Stimulated activated CD4-positive, alpha-beta T cell treated with anti-CD3 and anti-CD28 coated beads, Interleukin-1b, Interleukin-23, amount 100 ng/mL, for 1 hour (primary cell): ENCODE measurements around the gene TSR3.

Experiments used
- DNase-seq, 2 donors: peaks; one replicate each; pipeline ENCODE4 v3.0.0-alpha.2; 2020; ENCODE audit warnings: low read depth in 2 of 2

The TSR3 gene

DNA sequence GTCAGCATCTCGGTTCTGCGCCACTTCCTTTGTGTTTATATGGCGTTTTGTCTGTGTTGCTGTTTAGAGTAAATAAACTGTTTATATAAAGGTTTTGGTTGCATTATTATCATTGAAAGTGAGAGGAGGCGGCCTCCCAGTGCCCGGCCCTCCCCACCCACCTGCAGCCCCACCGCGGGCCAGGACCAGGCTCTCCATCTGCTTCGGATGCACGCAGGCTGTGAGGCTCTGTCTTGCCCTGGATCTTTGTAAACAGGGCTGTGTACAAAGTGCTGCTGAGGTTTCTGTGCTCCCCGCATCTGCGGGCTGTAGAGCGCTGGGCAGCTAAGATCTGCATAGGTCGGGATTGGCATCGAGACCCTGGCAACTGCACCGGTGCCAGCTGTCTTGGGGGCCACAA lies 26.4 kb downstream of the TSR3 start:
- no peak for DNase-seq

DNA sequence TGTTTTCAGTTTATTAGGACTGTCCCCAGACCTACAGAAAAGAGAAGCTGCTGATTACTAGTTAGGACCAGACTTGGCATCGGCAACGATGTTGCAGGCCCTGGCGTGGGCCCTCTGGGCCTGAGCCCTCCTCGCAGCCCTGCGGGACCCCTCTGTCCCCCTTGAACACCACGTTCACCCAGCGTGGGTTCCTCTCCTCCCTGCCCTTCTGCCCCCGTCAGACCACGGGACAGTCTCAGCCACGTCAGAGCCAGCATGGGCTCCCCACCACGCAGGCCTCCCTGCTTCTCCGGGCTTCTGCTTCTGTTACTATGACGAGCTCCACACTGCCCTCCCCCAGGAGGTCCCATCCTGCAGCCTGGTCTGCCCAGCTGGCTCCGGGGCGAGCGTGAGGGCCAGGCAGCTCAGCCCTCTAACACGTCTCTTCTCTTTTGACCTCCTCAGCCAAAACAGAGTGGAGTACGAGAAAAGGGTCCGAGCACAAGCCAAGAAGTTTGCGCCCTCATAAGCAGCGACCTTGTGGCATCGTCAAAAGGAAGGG lies 27.3 kb downstream of the TSR3 start:
- no peak for DNase-seq

DNA sequence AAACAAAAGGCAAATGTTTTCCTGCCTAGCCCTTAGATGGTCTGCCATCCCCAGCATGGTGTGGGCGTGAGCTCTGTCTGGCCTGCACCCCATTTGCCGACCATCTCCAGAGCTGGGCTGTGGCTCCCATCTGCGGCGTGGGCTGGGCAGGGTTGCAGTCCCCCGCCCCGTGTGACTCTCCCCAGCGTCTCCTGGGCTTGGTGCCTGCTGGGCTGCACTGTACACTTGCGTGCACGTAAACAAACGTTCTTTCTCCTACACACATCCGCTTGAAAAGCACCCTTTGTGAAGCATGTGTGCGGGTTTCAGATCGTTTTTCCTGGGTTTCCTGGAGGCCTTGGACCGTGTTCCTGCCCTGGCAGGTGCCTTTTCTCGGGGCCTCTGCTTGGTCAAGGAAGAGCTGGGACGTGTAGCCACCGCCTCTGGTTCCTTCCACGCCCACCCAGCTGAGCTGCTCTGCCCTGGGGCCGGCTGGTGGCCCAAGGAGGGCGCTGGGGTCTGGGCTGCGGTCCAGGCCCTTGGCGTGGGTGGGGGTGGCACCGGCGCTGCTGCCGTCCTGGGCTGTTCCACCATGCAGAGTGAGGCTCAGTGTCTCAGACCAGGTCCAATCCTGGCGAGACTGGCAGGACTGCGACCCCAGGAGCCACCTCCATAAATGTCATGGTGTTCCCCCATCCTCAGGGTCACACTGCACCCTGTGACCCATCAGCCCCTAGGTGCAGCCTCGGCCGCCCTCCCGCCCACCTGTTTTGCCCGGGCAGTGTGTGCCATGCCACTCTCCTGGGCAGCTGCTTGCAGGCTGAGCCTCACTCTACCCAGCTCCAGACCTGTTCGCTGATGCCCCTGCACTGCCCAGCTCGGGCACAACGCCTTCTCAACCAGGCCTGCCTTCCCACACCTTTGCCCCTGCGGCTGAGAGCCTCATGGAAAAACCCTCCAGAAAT lies 28.1 kb downstream of the TSR3 start:
- DNase-seq = no peak

DNA sequence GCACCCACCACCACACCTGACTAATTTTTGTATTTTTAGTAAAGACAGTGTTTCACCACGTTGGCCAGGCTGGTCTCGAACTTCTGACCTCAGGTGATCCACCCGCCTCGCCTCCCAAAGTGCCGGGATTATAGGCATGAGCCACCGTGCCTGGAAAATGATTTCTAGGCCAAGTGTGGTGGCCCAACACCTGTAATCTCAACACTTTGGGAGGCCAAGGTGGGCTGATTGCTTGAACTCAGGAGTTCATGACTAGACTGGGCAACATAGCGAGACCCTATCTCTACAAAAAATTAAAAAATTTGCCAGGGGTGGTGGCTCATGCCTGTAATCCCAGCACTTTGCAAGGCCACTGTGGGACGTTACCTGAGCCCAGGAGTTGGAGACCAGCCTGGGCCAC lies 29.3 kb downstream of the TSR3 start:
- no peak for DNase-seq

DNA sequence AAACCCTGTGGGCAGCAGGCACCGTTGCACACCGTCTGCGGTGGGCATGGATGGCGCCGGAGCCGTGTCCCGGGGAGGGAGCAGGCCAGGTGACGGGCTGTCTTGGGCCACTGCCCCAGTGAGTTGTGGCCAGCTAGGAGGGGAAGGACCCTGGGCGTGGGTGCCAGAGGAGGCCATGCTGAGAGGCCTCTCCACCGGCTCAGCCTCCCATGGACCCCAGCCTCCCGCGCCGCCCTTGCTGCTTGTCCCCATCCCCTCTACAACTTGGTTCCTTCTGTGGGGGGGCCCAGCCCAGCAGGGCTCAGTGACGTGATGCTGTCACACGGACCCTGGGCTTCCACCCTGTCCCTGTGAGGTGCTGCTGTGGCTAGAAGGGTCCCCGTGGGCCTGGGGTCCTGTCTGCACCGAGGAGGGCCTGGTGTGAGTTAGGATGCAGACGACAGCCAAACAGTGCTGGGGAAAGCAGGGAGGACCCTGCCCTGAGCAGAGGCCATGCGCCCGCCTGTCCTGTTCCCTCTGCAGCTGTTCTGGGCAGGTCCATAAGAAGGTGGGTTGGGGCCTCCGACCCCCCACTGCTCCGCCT lies 30.9 kb downstream of the TSR3 start:
- no peak for DNase-seq

DNA sequence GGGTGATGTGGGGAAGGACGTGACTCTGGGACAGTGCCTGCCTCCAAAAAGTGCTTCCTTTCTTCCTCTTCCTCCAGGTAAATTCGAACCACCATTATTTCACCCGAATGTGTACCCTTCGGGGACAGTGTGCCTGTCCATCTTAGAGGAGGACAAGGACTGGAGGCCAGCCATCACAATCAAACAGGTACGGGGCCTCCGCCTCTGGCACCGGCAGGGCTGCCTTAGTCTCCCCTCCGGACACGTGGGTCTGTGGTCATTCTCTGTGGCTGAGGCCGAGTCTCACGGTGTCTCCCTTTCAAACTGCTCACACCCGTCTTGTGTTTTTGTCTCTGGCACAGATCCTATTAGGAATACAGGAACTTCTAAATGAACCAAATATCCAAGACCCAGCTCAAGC lies 31.6 kb downstream of the TSR3 start:
- DNase-seq = no peak

DNA sequence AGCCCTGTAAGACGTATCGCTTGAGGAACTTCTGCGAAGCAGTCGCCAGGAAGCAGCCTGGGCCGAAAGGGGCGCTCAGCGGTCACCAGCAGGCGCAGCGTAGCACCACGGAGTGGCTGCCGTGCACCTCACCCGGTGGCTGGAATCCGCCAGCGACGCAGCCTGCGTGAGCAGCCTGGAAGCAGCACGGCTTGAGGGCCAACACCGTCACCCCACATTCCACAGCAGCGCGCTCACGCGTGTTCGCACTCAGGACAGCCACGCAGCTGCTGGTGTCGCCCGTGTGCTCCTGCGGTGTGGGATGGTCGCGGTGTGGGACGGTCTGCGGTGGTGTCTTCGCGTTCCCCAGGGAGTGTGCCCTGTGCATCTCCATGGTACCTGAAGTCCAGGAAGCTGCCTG lies 32.6 kb downstream of the TSR3 start:
- DNase-seq = no peak

DNA sequence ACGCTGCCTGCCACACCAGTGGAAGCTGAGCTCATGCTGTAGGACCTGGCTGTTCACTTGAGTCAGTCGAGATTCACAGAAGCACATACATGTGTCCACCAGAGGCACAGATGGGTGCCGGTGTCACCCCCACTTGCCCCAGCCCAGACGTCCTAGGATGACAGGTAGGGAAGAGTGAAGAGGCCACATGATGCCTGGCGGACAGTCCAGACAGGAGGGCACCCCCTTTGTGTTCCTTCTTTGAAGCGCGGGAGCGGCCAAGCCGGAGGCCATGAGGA lies 33.5 kb downstream of the TSR3 start:
- DNase-seq = no peak

DNA sequence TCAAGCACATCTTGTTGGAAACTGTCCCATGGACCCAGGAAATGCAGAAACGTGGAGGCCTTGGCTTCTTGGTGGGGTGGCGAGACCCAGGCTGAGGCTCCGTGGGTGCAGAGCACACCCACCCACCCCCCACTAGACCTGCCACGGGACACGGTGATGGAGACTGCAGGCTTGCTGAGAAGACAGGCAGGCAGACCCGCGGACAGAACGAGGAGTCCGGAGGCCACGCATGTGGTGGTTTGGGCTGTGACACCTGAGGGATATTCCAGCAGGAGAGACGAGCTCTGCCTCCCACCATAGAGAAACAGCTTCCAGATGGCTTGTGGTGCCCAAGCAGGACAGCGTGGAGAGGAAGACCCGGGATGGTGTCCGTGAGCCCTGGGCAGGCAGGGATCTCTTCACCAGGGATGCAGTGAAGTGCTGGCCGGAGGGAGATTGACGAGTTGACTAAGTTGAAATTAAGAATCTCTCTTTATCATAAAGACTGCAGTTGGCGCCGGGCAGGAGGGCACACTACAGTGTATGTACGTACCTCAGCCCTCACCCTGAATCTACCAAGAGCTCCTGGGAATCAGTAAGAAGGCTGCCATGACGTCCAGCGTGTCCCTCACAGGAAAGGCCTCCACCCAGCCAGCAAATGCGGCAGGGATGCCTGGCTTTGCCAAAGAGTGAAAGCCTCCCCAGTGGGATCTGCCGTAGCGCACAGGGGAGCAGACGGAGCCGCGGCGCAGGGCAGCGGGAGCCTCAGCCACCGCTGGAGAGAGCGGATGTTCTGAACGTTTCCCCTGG lies 34.0 kb downstream of the TSR3 start:
- no peak for DNase-seq

DNA sequence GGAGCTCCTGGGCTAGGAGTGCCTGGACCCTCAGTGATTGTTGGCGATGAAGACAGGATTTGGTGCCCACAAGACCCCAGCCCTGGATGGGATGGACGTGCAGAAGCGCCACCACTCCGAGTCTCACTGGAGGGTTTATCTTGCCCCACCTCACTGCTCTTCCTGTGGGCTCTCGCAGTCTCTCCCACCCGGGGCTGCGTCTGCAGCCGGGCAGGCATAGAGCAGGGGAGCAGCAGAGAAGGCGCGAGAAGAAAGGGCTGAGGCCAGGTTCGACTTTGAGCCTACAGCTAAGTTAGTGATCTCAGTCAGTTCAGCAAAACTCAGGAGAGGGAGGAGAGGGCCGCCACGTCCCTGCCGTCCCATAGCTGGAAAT lies 35.7 kb downstream of the TSR3 start:
- no peak for DNase-seq

DNA sequence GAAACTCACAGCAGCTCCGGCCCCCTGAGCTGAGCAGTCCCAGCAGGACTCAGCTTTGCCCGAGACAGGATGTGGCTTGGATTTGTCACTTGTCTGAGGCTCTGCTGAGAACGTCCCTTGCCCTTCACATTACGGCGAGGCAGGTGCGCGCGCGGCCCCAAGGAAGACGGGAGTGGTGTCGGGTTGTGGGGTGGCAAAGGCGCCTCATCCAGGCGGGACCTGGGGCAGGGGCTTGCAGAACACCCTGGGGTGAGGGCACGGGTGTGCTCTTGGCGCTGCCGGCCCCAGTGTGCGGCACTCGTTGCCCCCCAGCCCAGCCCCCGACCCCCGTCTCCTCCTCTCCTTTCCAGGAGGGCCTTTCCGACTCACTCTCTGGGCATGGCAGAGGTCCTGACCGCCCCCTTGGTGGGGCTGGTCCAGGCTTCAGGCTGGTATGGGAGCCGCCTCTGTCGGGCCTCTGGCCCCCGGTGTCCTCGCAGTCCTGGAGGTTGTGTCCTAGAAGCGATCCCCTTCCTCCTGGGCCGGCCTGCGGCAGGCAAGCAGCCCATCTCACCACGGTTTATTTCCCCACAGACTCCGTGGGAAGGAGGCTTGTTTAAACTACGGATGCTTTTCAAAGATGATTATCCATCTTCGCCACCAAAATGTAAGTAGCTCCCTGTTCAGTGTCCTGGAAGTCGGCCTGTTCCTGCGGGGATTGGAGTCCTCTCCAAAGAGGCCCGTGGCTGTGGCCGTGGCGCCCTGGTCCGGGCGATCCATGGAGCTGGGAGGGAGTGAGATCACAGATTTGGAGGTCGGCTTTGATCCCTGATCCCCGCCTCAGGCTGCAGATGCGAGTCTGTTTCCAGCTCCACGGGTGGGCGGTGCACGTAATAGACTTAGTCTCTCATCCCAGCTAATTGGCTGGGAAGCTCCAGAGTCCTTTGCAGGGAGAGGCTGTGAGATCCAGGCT lies 36.3 kb downstream of the TSR3 start:
- no peak for DNase-seq

DNA sequence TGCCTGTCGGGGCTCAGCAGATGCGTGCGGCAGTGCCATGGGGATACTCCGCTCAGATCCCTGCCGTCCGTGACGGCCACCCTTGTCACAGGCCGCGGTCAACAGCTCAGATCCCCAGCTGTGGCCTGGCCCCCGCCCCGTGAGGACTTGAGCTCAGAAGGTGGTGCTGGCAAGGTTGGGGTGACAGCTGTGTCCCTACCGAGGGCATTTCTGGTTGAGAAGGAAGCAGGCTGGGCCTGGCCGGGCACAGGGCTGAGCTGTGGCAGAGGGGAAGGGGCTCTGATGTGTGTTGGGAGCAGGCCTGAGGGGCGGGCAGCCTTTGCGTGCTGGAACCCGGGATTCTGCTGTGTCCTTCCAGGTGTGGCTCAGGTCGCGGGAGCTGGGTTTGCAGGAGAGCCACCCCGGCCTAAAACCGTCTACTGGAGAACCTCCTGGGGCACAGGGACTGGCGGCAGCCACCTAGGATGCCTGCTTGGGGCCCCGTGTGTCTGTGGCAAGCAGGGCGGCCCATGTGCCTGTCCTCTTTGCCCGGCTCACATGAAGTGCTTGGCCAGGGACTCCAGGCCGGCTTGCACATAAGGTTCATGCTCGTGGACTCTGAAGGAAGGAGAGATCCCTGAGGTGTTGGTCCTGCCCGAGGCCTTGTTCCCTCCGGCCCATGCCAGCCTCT lies 37.1 kb downstream of the TSR3 start:
- DNase-seq = no peak

DNA sequence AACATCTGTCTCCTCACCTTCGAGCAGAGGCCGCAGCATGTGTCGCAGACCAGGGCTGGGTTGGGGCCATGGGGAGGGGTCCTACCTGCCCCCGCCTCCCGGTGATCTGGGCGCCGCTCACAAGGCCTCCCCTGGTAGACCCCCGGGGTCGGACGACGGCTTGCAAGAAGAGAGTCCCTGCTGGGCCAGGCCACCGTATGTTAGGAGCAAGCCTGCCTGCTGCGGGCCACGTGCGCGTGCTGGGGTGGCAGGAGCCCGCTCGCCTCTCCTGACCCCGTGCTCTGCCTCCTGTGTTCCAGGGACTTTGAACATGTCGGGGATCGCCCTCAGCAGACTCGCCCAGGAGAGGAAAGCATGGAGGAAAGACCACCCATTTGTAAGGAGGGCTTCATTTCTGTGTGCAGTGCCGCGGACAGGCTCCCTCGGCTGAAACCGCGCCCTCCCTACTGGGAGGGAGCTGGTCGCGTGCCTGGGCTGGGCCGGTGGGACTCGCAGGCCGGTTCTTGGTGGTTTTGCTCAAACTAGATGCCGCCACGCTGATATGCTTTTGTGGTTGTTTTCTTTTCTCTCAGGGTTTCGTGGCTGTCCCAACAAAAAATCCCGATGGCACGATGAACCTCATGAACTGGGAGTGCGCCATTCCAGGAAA lies 37.8 kb downstream of the TSR3 start:
- DNase-seq = no peak

DNA sequence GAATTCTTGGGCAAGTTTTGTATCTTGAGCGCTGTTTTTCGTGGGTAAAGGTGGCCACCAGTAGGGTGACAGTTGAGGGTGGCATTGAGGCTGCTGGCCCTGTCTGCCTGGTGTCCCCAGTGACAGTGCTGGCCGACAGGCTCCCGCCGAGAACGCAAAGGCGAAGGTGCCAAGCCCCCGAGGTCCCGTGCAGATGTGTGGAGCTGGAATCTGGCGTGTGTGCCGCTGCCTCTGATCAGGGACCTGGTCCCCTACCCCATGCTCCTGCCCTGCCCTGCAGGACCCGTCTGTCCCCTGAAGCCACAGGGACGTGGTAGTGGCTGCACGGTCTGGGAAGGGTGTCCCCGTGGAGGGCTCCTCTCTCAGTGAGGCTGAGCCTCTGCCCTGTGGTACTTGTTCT lies 38.8 kb downstream of the TSR3 start:
- DNase-seq = no peak

DNA sequence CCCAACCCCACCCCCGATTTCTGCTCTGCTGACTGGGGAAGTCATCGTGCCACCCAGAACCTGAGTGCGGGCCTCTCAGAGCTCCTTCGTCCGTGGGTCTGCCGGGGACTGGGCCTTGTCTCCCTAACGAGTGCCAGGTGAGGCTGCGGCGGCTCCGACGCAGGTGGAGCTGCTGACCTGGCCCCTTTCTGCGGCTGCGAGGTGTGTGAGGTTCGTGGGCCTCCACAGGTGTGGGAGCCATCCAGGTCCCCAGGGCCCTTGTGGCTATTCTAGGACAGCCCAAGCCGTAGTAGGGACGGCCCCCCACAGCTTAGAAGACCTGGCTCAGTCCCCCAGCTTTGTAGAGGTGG lies 39.2 kb downstream of the TSR3 start:
- DNase-seq = no peak

DNA sequence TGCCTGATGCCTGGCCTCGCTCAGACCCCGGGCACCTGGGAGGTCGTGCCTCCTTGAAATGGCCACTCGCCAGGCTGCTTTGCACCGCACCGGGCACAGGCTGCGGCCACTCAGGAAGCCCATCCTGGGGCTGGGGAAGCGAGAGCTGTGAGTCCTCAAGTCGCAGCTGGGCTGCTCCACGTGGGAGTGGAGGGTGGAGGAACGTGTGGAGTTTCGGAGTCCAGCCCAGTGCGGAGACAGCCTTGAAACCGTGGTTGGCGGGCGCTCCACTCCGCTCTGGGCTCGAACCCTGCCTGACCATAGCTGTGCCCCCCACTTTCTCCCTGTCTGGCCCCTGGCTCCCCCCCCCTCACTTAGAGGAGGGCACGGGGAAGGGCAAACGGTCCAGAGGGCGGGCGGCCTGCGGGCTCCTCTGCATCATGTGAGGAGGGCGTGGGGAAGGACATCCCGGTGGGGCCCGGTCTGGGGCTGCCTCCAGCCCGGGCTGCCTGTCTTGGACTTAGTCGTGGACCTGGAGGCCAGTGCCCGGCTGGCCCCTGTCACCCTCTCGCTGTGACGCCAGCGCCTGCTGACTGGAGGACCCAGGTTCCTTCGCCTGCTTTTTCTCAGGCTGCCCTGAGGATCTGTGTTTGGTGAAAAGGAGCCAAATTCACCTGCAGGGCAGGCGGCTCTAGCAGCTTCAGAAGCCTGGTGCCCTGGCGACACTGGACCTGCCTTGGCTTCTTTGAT lies 39.8 kb downstream of the TSR3 start:
- DNase-seq = no peak

DNA sequence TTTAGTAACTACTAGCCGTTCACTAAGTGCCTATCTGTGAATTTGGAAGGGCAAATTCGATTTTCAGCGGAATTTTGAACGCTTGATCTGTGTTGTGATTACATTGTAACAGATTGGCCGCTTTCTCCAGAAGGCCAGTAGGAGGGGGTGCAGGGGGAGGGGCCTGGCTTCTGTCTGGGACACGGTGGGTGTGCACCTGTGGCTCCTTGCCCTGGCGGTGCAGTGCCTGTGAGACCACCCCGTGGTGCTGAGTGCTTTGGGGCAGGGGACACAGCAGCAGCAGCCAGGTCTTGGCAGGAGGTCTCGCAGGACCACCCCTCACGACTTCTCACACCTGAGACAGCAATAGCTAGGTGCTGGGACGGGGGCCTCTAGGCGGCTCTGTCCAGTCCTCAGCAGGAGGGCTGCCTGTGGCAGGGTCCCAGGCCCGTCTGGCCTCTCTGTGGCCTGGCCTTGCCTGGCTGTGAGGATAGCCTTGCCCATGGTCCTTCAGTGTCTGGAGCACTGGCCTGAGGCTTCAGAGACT lies 40.4 kb downstream of the TSR3 start:
- no peak for DNase-seq

DNA sequence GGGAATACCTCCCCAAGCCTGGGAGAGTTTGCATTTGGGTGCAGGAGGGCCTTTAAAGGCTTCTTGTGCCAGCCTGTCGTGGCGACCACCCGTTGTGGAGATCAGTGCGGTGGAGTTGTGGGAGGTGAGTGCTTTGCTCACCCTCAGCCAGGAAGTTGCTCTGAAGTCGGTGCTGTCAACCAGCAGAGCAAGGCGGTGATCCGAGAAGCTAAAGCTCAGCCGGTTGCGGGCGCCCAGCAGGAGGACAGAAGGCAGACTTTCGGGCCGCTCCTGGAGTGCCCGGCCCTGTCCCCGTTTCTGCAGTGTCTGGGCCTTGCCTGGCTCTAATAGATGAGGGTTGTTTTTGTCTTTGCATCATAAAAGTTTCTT lies 40.9 kb downstream of the TSR3 start:
- no peak for DNase-seq

DNA sequence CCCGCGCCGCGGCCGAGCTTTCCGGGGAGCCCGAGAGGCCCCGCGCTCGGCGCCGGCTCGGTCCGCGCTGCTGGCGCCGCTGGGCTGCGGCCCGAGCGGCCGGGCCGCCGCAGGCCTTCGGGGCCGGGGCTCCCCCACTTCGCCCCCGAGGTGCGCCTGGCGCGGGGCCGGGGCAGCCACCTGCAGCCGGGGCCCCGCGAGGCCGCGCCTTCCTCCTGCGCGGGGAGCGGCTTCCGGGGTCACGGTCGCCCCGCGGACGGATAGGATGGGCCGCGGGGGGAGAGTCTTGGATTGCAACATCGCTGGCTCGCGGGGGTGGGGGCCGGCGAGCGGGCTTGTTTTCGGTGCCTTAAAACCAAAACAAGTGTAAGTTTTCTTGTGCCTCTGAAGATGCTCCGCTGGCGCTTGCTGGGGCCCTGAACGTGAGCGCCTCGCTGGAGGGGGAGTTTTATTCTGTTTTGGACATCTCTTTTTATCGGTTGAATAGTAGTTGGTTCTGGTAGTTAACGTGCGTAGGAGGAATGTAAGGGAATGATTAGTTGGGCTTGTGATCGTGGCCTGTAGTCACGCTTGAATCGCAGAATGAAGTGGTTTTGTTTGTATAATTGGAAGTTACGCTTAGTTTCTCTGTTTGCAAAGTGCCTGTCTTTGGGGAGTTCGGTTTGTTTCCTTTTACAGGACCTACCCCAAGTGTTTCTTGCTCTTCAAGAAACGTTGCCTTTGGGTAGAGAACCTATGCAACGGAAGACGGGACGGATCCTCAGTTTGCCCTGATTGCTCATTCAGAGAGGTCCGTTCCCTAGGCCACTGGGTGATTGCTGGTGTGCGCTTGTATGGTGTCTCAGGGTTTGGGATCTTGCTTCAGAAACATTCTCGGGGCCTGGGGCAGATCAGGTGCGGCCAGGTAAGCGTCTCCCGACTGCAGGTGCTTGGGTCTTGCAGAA lies 41.5 kb downstream of the TSR3 start:
- DNase-seq = no peak
